Measurements from ENCODE around the gene IFRD2.
"Not testable (repeated sequence)": the region's sequence is repeated elsewhere in the genome, so short reads cannot be mapped to it uniquely, and the experiment has no call there.

IFRD2 gene

DNA sequence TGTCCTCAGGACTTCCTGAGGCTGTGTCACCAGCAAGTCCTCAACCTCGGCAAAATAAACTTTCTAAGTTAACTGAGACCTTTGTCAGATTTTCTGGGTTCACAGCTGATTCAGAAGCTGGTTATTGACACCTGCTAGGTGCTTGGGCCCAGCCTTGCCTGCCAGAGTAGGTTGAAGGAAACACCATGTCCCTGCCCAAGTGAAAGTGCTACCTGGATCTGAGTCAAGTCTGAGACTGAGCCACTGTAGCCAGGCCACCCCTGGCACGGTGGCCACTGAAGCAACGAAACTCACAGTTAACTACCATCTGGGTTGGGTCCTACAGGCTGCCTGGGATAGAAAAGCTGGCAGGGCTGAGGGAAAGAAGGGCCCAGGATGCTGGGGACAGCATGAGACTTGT is 22.1 kb upstream of the IFRD2 start:
- FAIRE-seq (no peak), DNase-seq (ENCODE audit: insufficient read length, low spot score) (no peak)
- TF ChIP-seq, protein P1, sequence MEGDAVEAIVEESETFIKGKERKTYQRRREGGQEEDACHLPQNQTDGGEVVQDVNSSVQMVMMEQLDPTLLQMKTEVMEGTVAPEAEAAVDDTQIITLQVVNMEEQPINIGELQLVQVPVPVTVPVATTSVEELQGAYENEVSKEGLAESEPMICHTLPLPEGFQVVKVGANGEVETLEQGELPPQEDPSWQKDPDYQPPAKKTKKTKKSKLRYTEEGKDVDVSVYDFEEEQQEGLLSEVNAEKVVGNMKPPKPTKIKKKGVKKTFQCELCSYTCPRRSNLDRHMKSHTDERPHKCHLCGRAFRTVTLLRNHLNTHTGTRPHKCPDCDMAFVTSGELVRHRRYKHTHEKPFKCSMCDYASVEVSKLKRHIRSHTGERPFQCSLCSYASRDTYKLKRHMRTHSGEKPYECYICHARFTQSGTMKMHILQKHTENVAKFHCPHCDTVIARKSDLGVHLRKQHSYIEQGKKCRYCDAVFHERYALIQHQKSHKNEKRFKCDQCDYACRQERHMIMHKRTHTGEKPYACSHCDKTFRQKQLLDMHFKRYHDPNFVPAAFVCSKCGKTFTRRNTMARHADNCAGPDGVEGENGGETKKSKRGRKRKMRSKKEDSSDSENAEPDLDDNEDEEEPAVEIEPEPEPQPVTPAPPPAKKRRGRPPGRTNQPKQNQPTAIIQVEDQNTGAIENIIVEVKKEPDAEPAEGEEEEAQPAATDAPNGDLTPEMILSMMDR (IDR thresholded peaks at IDR 0.05; ENCODE audit: insufficient read depth, missing control alignments), result no peak

DNA sequence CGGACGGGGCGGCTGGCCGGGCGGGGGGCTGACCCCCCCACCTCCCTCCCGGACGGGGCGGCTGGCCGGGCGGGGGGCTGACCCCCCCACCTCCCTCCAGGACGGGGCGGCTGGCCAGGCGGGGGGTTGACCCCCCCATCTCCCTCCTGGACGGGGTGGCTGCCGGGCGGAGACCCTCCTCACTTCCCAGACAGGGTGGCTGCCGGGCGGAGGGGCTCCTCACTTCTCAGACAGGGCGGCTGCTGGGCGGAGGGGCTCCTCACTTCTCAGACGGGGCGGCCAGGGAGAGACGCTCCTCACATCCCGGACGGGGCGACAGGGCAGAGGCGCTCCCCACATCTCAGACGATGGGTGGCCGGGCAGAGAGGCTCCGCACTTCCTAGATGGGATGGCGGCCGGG is 19.8 kb upstream of the IFRD2 start:
- FAIRE-seq; DNase-seq (ENCODE audit: insufficient read length, low spot score): not testable (repeated sequence)

DNA sequence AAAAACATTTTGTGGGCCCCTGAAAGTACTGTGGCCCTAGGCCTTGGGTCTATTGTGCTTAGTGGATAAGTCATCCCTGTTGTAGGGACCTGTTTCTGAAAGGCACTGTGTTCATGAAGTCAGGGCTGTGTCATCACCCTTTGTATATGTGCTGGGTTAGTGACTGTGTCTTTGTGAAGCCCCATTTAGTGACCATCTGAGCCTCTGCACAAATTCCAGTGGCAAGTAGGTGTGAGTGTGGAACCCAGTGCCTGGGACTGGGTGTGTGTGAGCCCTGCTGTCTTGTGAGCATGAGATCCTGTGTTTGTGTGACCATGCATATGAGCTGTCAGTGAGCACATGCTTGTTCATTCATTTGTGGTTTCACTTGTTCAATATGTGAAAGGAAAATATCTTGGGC is 12.4 kb upstream of the IFRD2 start:
- FAIRE-seq, result no peak
- TF ChIP-seq, protein P1 (IDR thresholded peaks at IDR 0.05; ENCODE audit: insufficient read depth, missing control alignments), result no peak
- no peak for DNase-seq (ENCODE audit: insufficient read length, low spot score)

DNA sequence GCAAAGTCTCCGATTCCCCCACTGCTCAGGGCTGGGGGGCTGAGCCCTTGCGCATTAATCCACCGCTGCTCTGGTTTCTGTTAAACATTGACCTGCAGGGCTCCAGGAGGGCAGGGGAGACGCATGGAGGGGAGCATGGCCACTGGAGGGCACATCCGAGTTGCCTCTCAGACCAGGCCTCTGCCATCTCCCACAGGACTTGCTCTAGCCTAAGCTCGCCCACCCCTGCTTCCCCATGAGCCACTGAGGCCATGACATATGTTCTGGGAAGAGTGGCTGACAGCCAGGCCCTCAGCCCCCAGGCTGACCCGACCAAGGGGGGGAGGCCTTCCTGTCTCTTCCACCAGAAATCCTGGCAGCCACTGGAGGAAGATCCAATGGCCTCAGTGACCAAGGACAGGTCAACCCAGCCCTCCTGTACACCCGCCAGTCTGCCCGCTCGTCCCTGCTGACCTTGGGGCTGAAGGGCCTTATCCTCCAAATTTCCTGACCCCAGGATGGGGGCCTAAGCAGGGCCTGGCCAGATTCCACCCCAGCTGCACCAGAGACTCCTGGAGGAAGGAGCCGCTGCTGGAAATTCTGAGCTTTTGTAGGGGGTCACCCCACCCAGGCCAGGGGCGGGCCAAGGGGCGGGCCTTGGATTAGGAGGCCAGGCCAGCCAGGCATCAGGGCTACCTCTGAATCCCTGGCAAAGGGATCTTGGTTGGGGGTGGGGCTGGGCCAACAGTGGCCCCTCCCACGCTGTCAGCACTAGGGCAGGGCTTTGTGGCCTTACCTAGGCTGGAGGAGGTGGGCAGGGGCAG is 11.0 kb upstream of the IFRD2 start, which contains the start of gene HYAL1:
HYAL1 (minus strand) TSS at position 562 of the 803 bp plus-strand sequence. CDS start 618 bp downstream, outside the sequence.
- FAIRE-seq, result no peak
- DNase-seq (ENCODE audit: insufficient read length, low spot score), result no peak
- TF ChIP-seq, protein P1 (IDR thresholded peaks at IDR 0.05; ENCODE audit: insufficient read depth, missing control alignments), result no peak

DNA sequence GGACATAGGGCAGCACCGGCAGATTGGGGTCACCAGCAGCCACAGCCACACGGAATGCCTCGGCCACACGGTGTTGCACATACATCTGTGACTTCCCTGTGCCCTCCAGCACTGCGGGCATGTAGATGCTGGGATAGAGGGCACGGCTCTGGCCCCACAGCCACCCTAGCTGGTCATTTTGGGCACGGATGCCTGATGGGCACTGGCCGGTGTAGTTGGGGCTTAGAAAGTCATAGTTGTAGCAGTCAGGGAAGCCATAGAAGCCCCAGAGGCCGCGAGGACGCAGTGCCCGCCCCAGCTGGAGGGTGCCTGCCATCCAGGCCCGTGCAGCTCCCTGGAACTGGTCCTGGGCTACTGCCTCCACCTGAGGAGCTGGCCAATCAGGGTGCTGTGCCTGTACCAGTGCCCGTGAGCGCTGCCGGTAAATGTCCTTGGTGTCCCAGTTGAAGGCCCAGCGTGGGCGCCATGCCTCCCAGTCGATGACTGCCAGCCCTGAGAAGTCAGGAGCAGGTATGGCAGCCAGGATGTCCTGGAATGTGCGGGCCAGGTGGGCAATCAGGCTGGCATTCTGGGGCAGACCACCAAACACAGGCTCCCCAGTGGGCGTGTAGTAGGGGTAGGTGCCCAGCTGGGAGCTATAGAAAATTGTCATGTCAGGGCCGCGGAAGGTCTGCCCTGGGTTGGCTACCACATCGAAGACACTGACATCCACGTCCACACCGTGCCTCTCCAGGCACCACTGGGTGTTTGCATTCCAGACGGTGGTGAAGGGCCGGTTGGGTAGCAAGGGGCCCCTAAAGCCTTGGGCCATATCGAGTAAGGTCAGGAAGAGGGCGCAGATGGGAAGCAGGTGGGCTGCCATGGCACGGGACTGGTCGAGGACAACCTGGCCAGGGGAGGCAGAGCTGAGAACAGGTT is 10.1 kb upstream of the IFRD2 start:
- FAIRE-seq (no peak), DNase-seq (ENCODE audit: insufficient read length, low spot score) (no peak)
- TF ChIP-seq, protein P1 (IDR thresholded peaks at IDR 0.05; ENCODE audit: insufficient read depth, missing control alignments), result no peak

DNA sequence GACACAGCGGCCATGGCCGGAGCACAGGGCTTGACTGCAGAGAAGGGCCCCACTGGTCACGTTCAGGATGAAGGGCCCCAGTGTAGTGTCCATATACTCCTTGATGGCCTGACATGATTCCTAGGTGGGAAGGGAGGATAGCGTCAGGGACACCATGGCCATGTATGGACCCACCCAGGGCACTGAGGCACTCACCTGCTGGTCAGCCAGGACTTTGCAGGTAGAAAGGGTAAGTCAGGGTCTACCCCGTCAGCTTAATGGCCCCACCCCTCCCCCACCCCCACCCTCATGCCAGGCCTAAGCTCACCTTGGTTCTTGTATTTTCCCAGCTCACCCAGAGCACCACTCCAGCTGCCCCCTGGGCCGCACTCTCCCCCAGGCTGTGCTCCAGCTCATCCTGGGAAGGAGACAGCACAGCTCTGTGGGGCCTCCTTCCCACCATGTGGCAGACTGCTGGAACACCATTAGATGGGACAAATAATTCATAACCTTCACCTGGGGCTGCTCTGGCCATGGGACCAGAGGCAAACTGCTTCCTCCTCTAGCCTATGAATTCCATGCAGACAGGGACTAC is 8.5 kb upstream of the IFRD2 start:
- no peak for DNase-seq (ENCODE audit: insufficient read length, low spot score)
- FAIRE-seq, result no peak
- TF ChIP-seq, protein P1 (IDR thresholded peaks at IDR 0.05; ENCODE audit: insufficient read depth, missing control alignments), result no peak

DNA sequence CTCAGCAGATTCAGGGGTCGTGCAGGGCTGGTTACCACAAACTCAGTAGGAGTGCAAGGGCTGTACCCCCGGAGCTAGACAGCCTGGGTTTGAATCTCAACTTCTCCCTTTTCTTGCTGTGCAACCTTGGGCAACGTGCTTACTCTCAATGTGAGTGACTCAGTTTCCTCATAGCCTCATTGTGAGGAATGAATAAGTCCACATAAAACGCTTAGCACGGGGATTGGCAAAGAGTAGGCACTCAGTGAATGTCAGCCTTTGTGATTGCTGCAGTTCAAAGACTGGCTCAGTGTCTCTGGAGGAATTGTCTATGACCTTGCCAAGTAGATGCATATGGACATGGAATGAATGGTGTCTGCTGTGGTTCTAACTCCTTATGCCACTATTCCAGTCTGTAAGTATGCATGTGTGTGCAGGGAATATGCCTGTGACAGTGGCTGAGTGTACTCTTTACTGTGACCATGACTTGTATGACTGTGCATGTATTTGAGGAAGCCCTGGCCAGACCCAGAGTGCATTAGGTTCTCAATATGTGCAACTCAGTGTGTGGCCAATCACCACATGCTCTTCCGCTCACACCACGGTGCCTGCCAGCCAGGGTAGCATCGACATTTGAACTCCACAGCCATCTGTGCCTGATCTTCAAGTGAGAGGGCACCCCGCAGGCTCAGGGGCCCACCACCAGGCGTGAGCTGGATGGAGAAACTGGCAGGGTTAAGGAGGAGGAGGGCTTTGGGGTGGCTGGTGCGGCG is 7.9 kb upstream of the IFRD2 start:
- no peak for FAIRE-seq
- no peak for DNase-seq (ENCODE audit: insufficient read length, low spot score)
- TF ChIP-seq, protein P1 (IDR thresholded peaks at IDR 0.05; ENCODE audit: insufficient read depth, missing control alignments), result no peak
